Posterior cingulate gyrus (tissue), 11 donors: Measurements from ENCODE around the gene ZMIZ1.

Source experiments
- DNase-seq, 10 donors: peaks; one replicate each; pipeline versions ENCODE4 v3.0.0 to v3.0.0-alpha.2; 2020 to 2021; ENCODE audit warnings: mixed read lengths in 3 of 10
- intact Hi-C: fragments of 100-400 bp; cut with DNase I; formaldehyde crosslinking; loops from one replicate; pipeline ENCODE4 v1.15.1; 2023

ZMIZ1 gene

DNA sequence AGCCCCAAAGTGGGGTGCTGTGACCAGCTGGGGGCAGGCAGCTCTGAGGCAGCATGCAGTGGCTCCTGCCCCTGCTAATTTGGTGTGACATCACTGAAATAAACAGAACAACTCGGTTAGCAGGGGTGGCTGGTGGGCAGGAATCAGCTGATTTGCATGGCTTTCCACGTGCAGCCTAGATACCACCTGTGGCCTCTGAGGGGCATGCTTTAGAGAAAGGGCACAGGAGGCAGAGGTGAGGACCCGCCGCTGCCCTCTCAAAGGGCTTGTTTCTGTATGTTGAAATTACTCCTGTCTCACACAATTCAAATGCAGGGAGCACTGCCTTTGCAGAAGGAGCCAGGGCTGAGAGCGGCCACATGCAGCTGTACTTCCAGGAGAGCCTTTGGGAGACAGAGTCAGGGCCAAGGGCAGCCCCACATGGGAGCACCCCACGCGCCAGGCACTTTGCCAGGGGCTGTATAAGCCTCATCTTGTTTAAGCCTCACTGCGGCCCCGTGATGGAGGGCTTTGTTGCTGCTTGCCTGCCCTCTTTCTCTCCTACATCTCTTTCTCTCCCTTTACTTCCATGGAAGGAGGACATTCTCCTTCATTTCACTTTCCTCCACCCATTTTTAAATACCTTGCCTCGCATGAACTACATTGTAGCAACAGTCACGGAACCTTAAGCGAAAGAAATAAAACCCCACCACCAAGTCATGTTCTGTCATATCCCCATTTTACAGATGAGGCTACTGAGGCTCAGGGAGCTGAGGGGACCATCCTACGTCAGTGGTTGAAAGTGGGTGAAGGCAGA lies 137.7 kb downstream of the ZMIZ1 start:
- intact Hi-C loops, result no loop called here
- DNase-seq, result peak in 8 of 10 donors; percentile 50 to 94 (median 66)

DNA sequence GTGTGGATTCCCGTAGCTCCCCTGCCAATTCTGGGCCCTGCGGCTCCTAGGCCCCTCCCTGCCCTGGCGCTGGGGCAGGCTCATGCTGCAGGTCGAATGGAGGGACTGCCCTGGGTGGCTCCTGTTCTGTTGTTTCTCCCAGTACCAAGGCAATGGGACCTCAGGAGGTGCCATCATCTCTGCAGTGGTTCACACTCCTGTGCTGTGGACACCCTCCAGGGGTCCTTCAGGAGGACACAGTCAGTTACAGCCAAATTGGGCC lies 138.3 kb downstream of the ZMIZ1 start:
- intact Hi-C loops, result no loop called here
- DNase-seq, result no peak

DNA sequence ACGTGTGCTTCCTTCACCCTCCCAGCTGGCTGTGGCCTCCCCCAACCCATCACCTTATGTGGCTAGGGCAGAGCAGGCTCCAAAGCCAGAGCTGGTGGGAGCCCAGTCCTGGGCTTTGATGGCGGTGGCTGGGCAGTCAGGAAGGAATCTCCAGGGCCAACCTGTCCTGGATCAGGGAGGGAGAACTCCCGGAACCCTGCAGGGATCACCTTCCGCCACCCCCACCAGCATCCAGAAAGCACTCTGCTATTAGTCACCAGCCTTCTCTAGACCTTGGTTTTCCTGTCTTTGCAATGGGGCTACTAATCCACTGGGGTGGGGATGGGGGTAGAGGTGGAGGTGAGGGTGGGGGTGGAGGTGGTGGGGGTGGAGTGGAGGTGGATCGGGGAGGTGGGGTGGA lies 139.0 kb downstream of the ZMIZ1 start:
- no peak for DNase-seq
- intact Hi-C loops, result no loop called here

DNA sequence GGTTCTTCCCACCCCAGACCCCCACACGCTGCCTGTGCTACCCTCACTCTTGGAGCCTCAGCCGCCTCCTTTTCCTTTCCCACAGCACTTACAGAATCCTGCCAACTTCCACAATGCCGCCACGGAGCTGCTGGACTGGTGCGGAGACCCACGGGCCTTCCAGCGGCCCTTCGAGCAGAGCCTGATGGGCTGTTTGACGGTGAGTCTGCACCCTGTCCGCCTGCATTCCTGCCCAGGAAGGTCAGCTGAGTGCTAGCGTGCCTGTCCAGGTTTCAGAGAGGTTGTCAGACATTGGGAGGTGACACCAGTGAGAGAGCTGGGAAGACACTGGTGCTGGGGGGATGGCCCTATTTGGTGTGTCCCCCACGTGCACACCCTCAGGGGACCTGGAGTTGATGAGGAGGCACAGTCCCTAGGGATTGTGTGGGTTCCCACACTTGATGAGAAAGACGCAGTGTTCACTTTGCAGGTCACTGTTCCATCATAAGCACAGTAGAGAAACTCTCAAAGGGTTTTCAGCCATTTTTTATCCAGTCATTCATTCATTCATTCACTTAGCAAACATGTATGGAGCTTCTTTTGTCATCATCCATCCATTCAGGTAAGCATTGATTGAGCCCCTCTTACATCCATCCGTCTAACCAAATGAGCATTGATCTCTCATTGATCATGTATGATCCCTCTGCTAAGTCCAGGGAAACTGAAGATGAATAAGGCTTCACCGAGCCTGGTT lies 139.7 kb downstream of the ZMIZ1 start:
- DNase-seq, result no peak
- intact Hi-C loops, result no loop called here

DNA sequence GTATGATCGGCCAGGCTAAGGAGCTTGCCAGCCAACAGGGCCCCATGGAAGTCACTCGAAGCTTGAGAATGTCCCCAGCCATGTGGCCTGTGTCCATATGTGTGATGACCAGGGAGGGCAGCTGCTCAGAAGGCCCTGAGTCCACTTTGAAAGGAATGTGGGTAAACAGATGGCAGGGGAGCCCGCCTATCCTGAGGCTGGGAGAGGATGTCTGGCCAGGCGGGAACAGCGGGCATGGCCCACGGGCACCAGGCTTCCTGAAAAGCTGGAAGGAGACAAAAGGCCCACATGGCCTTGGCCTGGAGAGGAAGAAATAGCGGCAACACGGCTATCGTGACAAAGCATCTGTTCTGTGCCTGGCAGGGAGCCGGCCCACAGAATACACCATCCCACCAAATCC lies 140.6 kb downstream of the ZMIZ1 start:
- no peak for DNase-seq
- intact Hi-C loops, result no loop called here

DNA sequence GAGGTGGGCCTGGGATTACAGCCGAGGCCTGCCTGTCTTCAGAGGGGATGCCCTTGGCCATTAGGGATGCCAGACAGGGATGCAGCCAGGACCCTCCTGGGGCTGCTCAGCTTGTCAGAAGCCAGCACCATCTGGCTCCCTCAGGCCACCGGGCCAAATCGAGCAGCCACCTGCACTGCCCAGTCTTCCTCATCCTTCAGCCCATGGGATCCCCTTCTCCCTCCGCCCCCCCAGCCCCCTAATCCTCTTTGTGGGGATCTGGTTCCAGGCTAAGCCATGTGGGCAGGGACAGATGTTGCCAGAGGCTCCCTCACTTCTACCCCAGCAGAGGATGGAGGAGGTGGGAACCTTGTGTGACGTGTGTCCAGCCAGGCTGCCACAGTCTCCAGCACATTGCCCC lies 141.1 kb downstream of the ZMIZ1 start:
- no peak for DNase-seq
- intact Hi-C loops, result no loop called here

DNA sequence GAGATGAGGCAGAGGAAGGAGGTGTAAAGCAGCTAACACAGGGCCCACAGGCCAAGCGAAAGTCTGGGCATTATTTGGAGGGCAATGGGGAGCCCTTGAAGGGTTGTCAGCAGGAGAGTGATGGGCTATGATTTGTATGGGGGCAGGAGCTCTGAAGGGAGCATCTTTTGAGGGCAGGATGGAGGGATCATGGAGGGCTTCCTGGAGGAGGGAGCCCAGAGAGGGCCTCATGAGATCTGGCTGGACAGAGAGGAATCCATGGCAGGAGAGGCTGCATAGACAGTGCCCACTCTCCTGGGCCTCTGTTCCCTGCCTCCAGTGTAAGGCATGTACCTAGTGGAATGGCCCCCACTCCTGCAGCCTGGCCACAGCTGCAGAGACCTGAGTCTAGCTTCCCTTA lies 141.9 kb downstream of the ZMIZ1 start:
- intact Hi-C loops, result no loop called here
- no peak for DNase-seq

DNA sequence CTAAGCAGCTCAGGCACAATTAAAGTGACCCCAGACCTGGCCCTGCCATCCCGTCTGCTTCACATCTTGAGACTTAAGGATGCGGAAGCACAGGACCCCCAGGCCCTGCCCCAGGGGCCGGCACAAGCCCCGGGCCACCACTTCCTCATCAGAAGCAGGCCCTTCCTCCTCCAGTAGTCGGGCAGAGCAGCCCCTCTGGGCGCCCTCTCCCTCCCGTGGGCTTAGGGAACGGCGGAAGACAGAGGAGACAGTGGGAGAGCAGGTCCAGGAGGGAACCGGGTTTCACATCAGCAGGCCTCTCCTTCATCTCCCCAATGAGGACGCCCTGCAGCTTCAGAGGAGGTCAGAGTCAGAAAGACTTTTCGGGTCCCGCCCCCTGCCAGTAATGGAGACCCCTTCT lies 142.8 kb downstream of the ZMIZ1 start:
- intact Hi-C loops, result no loop called here
- DNase-seq, result no peak

DNA sequence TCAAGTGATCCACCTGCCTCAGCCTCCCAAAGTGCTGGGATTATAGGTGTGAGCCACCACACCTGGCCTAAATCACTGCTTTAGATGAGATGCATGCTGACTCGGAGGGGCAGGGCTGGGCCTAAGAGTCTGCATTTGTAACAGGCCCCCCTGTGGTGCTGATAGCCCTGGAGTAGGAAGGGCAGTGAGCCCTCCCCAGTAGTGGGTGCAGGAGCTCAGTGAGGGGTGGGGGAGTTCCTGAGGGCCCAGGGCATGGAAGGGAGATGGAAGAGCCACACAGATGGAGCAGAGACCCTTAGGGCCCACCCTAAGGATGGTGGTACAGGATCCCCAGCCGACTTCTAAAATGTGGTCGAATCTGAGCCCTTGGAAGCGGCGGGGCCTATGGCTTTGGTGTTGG lies 146.8 kb downstream of the ZMIZ1 start:
- DNase-seq, result no peak
- intact Hi-C loops, result no loop called here

DNA sequence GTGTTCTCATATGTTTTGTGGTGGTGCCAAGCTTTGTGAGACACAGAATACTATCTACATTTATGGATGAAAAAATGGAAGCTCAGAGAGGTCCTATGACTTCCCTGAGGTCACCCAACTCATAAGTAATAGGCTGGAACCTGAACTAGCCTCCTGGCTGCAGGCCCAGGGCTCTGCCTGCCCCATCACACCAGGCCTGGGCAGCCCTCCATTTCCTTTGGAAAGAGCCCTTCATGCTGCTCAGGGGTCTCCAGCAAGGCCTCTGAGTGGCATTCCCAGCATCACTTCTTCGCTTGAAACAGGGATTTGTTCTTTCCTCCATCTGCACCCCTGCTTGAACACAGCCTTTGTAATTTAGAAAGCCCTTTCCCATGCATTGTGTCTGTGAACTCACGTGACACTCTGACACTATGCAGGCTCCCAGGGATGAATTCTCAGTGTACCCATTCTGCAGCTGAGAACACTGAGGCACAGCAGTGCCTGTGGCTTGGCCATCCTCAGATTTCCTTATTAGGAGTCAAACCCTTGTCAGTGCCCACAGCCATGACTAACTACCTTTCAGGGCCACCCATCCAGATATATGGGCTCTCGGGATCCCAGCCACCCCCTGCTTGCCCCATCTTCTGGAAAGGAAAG lies 150.7 kb downstream of the ZMIZ1 start:
- no peak for DNase-seq
- intact Hi-C loops, result no loop called here

DNA sequence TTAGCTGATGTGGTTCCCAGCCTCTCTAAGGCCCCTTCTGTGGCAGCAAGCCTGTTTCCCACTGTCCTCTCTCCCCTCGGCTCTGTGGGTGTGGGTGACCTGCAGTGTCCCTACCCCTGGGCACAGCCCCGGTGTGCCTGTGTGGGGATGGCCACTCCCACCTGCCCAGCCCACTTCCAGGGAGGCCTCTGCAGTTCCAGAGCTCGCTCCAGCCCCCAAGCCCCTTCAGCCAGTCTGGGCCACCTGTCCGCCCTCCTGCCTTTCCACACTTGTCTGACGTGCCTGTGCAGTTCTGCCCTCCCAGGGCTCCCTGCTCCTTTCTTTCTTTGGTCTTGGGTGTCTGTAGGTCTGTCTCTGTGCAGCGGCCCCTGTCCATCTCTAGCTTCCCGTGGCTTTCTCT lies 151.5 kb downstream of the ZMIZ1 start:
- intact Hi-C loops, result no loop called here
- DNase-seq, result no peak

DNA sequence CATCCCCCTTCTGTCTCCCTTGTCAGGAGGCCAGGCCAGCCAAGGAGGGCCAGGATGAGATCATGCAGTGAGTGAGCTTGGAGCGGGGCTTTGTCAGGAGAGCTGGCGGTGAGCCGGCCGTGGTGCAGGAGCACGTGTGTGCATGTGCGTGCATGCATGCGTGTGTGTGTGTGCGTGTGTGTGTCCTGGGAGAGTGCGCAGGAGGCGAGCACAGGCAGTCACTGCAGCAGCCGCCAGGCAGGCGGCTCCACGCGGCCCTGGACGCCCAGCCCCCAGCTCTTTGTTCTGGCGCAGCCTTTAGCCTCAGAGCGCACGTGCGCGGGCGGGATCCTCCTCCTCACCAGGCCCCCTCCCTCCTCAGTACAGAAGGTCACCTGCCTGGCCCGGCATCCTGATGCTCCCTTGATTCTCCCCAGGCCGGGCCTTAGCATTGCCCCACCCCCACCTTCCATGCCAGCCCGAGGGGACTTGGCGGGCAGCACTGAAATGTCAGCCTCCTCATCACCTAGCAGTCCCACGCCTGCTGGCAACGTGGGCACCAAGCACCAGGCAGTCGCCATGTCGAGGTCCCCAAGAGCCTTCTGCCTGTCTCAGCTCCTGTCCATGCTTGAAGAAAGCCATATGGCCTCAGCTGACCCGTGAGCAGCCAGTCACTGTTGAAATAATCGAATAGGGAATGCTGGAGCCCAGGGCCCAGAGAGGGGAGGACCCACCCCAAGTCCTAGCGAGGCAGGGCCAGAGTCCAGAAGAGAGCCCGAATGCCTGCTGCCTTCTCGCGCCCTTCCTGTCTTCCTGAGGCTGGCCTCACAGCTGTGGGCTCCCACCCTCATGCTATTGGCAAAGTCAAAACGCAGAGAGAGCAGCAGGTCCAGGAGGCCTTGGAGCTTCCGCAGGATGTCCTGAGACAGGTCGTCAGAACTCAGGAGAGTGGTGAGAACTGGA lies 152.6 kb downstream of the ZMIZ1 start:
- DNase-seq, result peak in 9 of 10 donors; percentile 59 to 95 (median 69)
- intact Hi-C loops, result no loop called here

DNA sequence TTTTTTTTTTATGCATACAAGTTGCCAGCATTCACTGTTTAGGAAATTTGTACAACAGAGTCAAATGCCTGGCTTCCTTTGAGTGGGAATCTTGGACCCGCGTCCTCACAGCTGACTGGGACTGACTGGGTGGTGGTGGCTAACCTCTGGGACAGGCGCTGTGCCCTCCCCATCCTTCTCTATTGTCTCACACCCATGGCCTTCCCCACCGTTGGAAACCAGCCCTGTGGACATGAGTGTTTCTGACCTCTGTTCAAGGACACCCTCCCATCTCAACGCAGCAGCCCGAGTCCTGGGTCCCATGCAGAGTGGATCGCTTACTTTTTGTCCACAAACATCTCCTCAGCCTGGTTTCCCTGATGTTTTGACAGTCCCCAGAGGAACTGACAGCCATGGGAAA lies 153.4 kb downstream of the ZMIZ1 start:
- intact Hi-C loops, result no loop called here

DNA sequence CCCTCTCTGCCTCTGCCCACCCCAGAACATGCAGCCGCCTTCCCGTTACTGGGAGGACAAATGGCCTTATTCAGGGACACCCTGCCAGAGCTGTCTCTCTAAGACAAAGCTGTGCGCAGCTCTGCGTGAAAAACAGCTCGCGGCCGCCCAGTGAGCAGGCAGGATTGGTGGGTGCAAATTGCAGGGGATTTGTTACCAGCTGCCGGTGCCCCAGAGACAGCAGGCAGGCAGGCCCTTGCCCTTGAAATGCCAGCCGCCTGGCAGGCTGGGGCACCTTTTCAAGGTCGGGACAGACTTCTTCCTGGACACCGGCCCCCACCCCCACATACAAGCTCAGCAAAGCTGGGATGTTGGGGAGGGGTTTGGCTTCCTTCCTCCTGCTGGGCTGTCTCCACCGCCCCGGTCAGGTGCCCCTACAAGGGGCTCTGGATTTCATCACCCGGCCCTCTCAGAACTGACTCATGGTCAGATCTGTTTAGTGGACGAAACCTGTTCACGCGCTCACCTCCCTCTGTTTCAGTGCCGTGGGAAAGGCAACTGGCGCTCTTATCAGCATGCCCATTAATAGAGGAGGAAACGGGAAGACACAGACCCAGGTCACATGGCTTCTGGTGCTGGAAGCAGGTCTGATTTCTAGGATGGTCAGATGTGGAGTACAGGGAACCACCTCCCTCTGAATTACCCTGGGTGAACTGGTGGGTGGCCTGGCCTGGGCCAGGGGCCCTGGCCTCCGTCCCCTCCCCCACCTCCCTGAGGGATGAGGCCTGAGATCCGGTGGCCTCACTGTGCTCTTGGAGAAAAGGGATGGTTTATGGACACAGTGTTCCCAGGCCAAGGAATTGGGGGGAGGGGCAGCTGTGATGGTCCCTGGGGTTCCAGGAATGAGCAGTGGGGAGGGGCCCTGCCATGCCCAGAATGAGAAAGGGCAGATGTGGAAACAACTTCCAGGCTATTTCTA lies 154.6 kb downstream of the ZMIZ1 start:
- DNase-seq, result peak in 9 of 10 donors; percentile 37 to 94 (median 63)
- intact Hi-C loops, result no loop called here

More for the DNA sequence above, 153.4 kb downstream of the ZMIZ1 start:
- no peak for DNase-seq

DNA sequence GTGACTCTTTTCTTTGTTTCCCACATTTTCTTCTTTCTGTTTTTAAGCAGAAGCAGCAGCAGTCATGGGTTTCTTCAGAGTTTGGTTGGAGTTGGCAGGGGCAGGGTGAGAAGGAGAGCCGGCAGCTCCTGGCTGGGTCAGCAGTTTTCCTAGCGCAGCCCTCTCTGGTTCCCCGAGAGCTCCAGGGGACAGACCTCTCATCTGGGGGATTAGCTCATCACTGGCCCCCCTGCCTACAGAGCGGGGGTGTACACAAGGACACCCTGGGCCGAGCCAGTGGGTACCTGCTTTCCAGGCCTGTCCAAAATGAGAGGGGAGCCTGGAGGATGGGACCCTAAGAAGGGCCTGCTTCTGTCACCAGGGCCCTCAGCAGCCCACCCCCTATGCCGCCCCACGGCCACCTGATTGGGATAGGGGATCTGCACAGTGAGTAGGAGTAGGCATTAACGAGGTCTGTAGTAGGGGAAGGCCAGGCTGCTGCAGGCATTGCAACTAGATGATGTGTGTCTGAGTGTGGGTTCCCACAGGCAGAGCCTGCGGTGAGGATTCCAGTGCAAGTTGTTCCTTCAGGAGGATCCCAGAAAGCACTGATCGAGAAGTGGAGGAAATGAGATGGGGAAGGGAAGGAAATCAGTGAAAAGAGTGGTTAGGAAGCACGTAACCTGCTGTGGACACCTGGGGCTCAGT lies 155.6 kb downstream of the ZMIZ1 start:
- intact Hi-C loops, result no loop called here
- no peak for DNase-seq

DNA sequence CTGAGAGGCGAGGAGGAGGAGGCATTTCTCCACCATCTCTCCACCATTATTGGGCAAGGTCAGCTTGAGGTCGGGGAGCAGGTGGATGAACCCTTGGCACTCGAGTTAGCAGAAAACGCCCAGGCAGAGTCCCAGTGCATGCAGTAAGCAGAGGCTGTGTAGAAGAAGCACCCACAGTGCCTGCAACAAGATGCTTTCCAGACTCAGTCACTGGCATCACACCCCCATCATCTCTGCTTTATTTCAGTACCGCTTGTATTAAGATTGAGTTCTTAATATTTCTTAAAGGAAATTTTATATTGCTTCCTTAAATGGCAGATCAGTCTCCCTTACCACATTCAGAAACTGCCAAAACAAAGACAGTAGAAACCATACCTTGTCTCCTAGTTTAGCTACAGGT lies 156.2 kb downstream of the ZMIZ1 start:
- no peak for DNase-seq
- intact Hi-C loops, result no loop called here

DNA sequence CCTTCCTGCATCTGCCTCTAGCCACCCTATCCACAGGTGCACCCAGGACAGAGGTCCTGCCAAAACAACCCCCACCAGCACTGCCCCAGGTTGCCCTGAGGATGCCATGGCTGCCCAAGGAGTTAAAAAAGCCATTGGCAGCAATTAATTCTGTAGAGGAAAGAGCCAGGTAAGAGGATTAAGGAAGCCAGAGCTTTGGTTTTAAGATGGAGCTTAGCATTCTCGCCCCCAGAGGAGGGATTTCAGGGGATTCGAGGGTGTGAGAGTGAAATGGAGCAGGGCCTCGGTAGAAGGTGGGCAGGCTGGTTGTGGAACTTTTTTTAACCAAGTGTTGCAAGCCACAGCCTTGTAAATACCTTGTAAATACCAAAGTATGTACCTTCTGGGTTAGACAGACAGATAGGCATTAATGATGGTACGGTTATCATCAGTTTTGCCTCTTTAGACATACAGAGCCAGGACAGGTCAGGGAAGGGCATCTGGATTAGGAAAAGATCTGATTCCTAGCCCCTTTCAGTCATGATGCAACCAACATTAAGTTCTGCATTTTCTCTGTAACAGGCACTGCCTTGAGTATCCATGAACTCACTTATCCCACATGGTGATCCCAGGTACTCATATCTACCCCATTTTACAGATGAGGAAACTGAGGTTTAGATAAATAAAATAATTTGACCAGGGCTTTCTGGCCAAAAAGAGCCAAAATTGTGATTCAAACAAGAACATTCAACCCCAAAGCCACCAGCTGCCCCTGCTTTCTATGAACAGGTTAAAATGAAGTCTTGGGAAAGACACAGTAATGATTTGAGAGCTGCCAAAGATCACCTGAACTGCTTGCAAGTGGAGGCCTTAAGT lies 157.9 kb downstream of the ZMIZ1 start:
- intact Hi-C loops, result no loop called here
- no peak for DNase-seq

DNA sequence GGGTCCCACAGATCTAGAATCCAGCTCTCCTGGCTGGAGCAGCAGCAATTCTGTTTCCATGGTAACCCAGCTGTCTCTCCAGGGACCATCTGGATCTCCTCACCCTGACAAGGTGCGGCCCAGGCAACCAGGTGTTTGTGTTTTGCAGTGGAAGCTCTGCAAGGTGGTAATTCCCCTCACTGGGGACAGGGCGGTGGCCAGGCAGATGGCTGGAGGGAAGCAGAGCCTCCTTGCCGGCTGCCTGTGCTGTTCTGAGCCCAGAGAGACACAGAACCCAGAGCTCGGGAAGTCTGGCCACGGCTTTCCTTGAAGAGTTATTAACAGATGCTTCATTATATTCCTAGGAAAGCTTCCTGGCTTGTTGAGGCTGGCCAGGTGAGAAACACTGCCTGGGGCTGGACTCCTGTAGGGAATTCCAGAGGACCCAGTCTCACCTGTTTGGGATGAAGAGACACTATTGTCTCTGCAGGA lies 160.3 kb downstream of the ZMIZ1 start:
- intact Hi-C loops, result no loop called here

More for the DNA sequence above, 160.3 kb downstream of the ZMIZ1 start:
- peak in 1 of 10 donors; percentile 76 for DNase-seq
